Measurements from ENCODE around the gene SUCLG1. TPM values are rescaled to one million over a fixed set of nuclear protein-coding genes. Genes with fewer than 3 reads are reported as not detected.

SUCLG1 gene
- polyA plus RNA-seq, 2 of the 4 experiments (the other 2 are of a cell fraction) = 90.0 to 144 TPM

DNA sequence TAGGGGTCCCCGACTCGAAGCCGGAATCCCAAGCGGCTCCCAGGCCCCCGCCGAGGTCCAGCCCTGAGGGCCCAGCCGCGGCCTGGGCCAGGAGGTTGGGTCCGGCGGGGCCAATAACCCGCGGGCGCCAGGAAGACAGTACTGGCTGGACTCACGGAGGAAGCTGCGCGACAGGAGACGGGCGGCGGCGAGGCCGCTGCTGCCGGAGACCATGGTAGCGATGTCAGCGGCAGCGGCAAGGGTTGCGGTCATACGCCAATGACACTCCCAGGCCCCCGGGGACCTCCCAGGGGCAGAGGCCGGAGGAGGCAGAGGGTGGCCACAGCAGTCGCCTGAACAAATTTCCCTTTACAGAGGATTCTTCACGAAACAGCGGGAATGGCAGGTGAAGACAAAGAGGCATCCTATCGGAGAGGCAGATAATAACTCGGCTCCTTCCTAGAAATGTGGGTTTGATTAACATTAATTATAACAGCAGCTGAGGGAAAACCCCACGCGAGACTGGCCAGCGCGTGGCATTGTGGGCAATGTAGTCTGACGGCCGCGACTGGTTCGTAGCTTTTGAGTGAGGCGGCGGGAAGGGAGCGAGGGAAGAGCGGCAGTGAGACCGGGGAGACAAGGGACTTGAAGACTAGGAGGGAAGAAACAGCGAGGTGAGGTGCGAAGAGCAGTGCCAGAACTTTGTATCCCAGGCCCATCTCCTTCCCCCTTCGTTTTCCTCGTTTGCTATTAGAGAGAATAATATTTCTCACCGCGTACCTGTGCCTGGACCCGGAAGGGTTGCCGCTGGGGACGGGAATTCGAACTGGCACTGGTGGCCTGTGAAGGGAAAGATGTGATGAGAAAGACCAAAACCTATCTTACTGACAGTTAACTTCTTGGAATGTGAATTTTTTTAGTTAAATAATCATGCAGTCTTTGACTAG, at the start of gene SUCLG1 (continued):
- TF ChIP-seq JUNB (IDR thresholded peaks at IDR 0.05) (no peak), MYC (IDR thresholded peaks at IDR 0.05; ENCODE audit: borderline replicate concordance, low read length) (peak; percentile 30; the same call in 1 of the 2 replicates), HEYL (CRISPR knock-in tag; IDR thresholded peaks at IDR 0.05) (no peak), HDAC2 (IDR thresholded peaks at IDR 0.05) (no peak), JUN (IDR thresholded peaks at IDR 0.05) (peak; percentile 98), HOXB13 (CRISPR knock-in tag; IDR thresholded peaks at IDR 0.05; ENCODE audit: low read depth) (no peak), CHD2 (IDR thresholded peaks at IDR 0.05; ENCODE audit: low read length, partially characterized antibody) (peak; percentile 82), HOXB5 (CRISPR knock-in tag; IDR thresholded peaks at IDR 0.05) (peak; percentile 63; the same call in 1 of the 2 replicates), POLR2AphosphoS2 (conservative IDR thresholded peaks at IDR 0.05; ENCODE audit: low read length) (no peak), SMC3 (IDR thresholded peaks at IDR 0.05) (no peak), MAFK (IDR thresholded peaks at IDR 0.05; ENCODE audit: partially characterized antibody) (no peak)

DNA sequence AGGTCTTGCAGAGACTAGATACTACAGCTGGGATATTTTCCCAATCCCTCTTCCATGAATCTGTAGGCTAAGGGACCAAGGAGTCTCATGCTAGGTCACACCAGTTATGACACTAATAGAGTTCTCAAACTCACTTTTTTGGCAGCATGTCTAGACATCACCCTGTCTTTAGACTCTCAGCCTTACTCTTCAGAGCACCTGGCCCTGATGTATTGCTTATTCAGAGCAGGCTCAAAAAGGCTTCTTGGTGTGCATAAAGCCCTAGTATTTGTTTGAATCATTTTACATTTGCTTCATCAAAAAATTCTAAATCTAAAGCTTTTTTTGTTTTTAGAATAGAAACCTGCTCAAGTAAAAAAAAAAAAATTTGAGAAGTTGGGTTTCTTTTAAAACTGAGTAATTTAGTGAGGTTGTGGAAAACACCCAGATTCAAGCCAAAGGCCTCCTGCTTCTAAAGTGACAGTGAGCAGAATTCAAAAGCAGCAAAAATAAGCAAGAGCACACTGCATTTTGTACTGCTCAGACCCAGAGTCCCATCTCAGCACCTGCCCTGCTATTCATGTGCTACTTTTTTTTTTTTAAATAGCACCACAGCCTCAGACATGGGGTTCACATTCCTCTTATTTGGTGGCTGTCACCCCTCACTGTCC, 39.2 kb upstream of the SUCLG1 start:
- H3K9me3 ChIP-seq = no peaks in the 10 kb centered on the region
- ChIA-PET CTCF (interaction anchor here (0.6 to 1.8 kb wide), 12 partner anchors 10 to 803 kb away, joined by 3 to 8 read pairs (median 4); no protein-coding TSS in a partner anchor), POLR2A (no interaction called here)
- no peak overlapping the region for H3K4me3 ChIP-seq
- H3K4me1 ChIP-seq = peaks cover 9% of the 10 kb centered on the region
- H3K27ac ChIP-seq = no peak overlapping the region
- DNase-seq (ENCODE audit: low read depth in 1 of 2, low spot score in 1 of 2) (no peak), FAIRE-seq (no peak), ATAC-seq (no peak)
- TF ChIP-seq FOSL2 (IDR thresholded peaks at IDR 0.05) = no peak
- no peak for TF ChIP-seq FOSL2 (CRISPR knock-in tag; IDR thresholded peaks at IDR 0.05)
- TF ChIP-seq FOSB (CRISPR knock-in tag; IDR thresholded peaks at IDR 0.05) = no peak
- H3K4me2 ChIP-seq = no peak overlapping the region

DNA sequence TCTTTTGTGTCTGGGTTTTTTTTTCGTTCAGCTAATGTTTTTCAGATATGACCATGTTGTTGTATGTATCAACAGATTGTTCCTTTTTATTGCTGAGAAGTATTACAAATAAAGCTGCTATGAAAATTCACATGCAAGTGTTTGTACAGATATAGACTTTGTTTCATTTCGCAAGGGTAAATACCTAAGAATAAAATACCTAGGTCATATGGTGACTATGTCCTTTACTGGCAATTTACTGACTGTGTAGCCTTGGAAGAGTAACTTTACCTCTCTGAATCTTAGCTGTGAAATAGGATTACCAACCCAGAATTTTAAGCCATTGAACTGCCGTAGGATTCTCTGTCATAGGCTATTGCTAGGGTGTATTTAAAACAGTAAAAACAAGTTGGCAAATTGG, 38.2 kb upstream of the SUCLG1 start:
- TF ChIP-seq ZFP36 (IDR thresholded peaks at IDR 0.05; ENCODE audit: borderline replicate concordance, partially characterized antibody) = no peak
- no peak for TF ChIP-seq POLR2A (IDR thresholded peaks at IDR 0.05; ENCODE audit: low read length)
- no peak overlapping the region for H3K4me3 ChIP-seq
- FAIRE-seq = no peak
- H3K4me1 ChIP-seq = peaks cover 15% of the 10 kb centered on the region
- no peaks in the 10 kb centered on the region for H3K9me3 ChIP-seq
- CTCF ChIA-PET = interaction anchor here (0.6 to 1.8 kb wide), 19 partner anchors 9 to 804 kb away, joined by 3 to 8 read pairs (median 3); no protein-coding TSS in a partner anchor
- POLR2A ChIA-PET = interaction anchor here (0.7 kb wide), 1 partner anchor 428 kb away, joined by 3 read pairs; no protein-coding TSS in a partner anchor
- H3K4me2 ChIP-seq = no peak overlapping the region
- no peak for DNase-seq (ENCODE audit: low read depth in 1 of 2, low spot score in 1 of 2)
- no peak for ATAC-seq
- WGBS (ENCODE audit: missing lambda C conversion rate) = 69% methylated on average over 3 of the region's 3 CpGs
- no peak overlapping the region for H3K27ac ChIP-seq

DNA sequence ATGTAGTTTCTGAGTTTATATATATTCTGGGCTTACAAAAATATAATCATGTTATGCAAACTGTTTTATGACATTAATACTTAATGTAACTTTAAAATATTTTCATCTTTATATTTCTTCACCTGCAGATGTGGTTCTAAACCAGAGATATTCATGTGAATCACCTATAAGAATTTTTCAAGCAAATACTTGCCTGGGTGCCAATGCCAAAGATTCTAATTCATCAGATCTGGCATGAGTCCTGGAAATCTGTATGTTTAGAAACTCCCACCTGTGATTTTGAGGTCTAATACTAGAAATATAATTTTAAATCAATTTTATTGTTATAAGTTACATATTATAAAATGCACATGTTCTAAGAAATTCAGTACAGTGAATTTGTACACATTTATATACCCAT, 37.3 kb upstream of the SUCLG1 start:
- CTCF ChIA-PET = interaction anchor here (0.7 to 1.4 kb wide), 4 partner anchors 11 to 135 kb away, joined by 3 to 7 read pairs (median 3); no protein-coding TSS in a partner anchor
- TF ChIP-seq PHF8 (IDR thresholded peaks at IDR 0.05; ENCODE audit: borderline replicate concordance, low read depth) (no peak), FOXS1 (CRISPR knock-in tag; IDR thresholded peaks at IDR 0.05) (no peak), EHMT2 (IDR thresholded peaks at IDR 0.05; ENCODE audit: low read depth) (no peak), NFE2L2 (conservative IDR thresholded peaks at IDR 0.05; ENCODE audit: low read length) (no peak)
- TF ChIP-seq, protein P1, sequence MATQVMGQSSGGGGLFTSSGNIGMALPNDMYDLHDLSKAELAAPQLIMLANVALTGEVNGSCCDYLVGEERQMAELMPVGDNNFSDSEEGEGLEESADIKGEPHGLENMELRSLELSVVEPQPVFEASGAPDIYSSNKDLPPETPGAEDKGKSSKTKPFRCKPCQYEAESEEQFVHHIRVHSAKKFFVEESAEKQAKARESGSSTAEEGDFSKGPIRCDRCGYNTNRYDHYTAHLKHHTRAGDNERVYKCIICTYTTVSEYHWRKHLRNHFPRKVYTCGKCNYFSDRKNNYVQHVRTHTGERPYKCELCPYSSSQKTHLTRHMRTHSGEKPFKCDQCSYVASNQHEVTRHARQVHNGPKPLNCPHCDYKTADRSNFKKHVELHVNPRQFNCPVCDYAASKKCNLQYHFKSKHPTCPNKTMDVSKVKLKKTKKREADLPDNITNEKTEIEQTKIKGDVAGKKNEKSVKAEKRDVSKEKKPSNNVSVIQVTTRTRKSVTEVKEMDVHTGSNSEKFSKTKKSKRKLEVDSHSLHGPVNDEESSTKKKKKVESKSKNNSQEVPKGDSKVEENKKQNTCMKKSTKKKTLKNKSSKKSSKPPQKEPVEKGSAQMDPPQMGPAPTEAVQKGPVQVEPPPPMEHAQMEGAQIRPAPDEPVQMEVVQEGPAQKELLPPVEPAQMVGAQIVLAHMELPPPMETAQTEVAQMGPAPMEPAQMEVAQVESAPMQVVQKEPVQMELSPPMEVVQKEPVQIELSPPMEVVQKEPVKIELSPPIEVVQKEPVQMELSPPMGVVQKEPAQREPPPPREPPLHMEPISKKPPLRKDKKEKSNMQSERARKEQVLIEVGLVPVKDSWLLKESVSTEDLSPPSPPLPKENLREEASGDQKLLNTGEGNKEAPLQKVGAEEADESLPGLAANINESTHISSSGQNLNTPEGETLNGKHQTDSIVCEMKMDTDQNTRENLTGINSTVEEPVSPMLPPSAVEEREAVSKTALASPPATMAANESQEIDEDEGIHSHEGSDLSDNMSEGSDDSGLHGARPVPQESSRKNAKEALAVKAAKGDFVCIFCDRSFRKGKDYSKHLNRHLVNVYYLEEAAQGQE (IDR thresholded peaks at IDR 0.05) = no peak
- TF ChIP-seq, protein P2, sequence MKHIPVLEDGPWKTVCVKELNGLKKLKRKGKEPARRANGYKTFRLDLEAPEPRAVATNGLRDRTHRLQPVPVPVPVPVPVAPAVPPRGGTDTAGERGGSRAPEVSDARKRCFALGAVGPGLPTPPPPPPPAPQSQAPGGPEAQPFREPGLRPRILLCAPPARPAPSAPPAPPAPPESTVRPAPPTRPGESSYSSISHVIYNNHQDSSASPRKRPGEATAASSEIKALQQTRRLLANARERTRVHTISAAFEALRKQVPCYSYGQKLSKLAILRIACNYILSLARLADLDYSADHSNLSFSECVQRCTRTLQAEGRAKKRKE (CRISPR knock-in tag; IDR thresholded peaks at IDR 0.05; ENCODE audit: low read depth) = no peak
- FAIRE-seq = no peak

More for the DNA sequence above, 37.3 kb upstream of the SUCLG1 start:
- peaks cover 15% of the 10 kb centered on the region for H3K4me1 ChIP-seq
- no peak overlapping the region for H3K27ac ChIP-seq
- no peak overlapping the region for H3K4me3 ChIP-seq
- H3K4me2 ChIP-seq = no peak overlapping the region
- DNase-seq (ENCODE audit: low read depth in 1 of 2, low spot score in 1 of 2) = no peak
- POLR2A ChIA-PET = no interaction called here
- no peak for ATAC-seq
- H3K9me3 ChIP-seq = no peaks in the 10 kb centered on the region
